Body of pancreas (tissue), 4 donors: ENCODE results near the gene RAB1A.

Source experiments
- CTCF ChIP-seq, 7 experiments: fragments of 450-650 bp in 4 of 7; fragments of 200-600 bp in 3 of 7; sonication (generic) in 3 of 7; IDR thresholded peaks; one replicate each; pipeline ENCODE4 v1.5.1; 2016 to 2019; ENCODE audit warnings: antibody characterized with exemption in 7 of 7
- POLR2A ChIP-seq, 3 donors: fragments of 450-650 bp; IDR thresholded peaks; one replicate each; pipeline ENCODE4 v1.6.1; 2016; ENCODE audit warnings: antibody characterized with exemption in 3 of 3, mild to moderate bottlenecking in 2 of 3

- no peak for TF ChIP-seq CTCF (IDR thresholded peaks at IDR 0.05)
- TF ChIP-seq POLR2A (IDR thresholded peaks at IDR 0.05), result no peak
Measured at GRCh38 chr2:65079017-65079416, 50.9 kb downstream of the RAB1A start.
